Measurements from ENCODE around the gene NQO1. TPM values are rescaled to one million over a fixed set of nuclear protein-coding genes. Genes with fewer than 3 reads are reported as not detected.

Gene NQO1
- total RNA-seq, 4 donors from 2014 or later, result 39.1 to 59.8 (median 49.4) TPM

GRCh38 chr16:69672315-69672997 is 53.9 kb downstream of the NQO1 start:
- in situ Hi-C loops (cut with MboI; ENCODE audit: low sequenced_read_pairs in 4 of 4), result loop anchor here in 1 of 4 donors (25.0 kb wide), 1 partner anchor 590 kb away; the partner anchor contains the start of gene EXOSC6
- intact Hi-C loops (cut with DNase I; ENCODE audit: low total_unique reads), result no loop called here
- no peaks in the 10 kb centered on the region for H3K27me3 ChIP-seq
- H3K27ac ChIP-seq, result no peak overlapping the region
- no peaks in the 10 kb centered on the region for H3K4me1 ChIP-seq
- peaks cover 0 to 58% of the 10 kb centered on the region in 2 donors for H3K36me3 ChIP-seq
- no peaks in the 10 kb centered on the region for H3K9me3 ChIP-seq
- TF ChIP-seq CTCF (IDR thresholded peaks at IDR 0.05 in 4 of 5, conservative IDR thresholded peaks at IDR 0.05 in 1 of 5) (no peak), POLR2A (IDR thresholded peaks at IDR 0.05) (no peak)
- no peak overlapping the region for H3K4me3 ChIP-seq
- DNase-seq (no peak), ATAC-seq (no peak)

- ATAC-seq (no peak), DNase-seq (no peak)
- no peaks in the 10 kb centered on the region for H3K9me3 ChIP-seq
- H3K36me3 ChIP-seq, result peaks cover 0 to 42% of the 10 kb centered on the region in 2 donors
- no peaks in the 10 kb centered on the region for H3K27me3 ChIP-seq
- intact Hi-C loops (cut with DNase I; ENCODE audit: low total_unique reads), result no loop called here
- no peak overlapping the region for H3K27ac ChIP-seq
- no peak for TF ChIP-seq POLR2A (IDR thresholded peaks at IDR 0.05)
- TF ChIP-seq CTCF (IDR thresholded peaks at IDR 0.05 in 4 of 5, conservative IDR thresholded peaks at IDR 0.05 in 1 of 5), result no peak
- no peaks in the 10 kb centered on the region for H3K4me1 ChIP-seq
- no peak overlapping the region for H3K4me3 ChIP-seq
- in situ Hi-C loops (cut with MboI; ENCODE audit: low sequenced_read_pairs in 4 of 4), result loop anchor here in 1 of 4 donors (25.0 kb wide), 1 partner anchor 593 kb away; the partner anchor contains the start of gene EXOSC6
Observed at GRCh38 chr16:69669577-69669976, 56.8 kb downstream of the NQO1 start.

GRCh38 chr16:69663846-69664245 is 62.5 kb downstream of the NQO1 start:
- H3K4me3 ChIP-seq, result no peak overlapping the region
- no peak for DNase-seq
- H3K9me3 ChIP-seq, result no peaks in the 10 kb centered on the region
- ATAC-seq, result no peak
- no peak overlapping the region for H3K27ac ChIP-seq
- no peaks in the 10 kb centered on the region for H3K27me3 ChIP-seq
- no peaks in the 10 kb centered on the region for H3K4me1 ChIP-seq
- in situ Hi-C loops (cut with MboI; ENCODE audit: low sequenced_read_pairs in 4 of 4), result loop anchor here in 1 of 4 donors (25.0 kb wide), 1 partner anchor 598 kb away; the partner anchor contains the start of gene EXOSC6
- H3K36me3 ChIP-seq, result peaks cover 4 to 52% of the 10 kb centered on the region in 2 donors
- TF ChIP-seq POLR2A (IDR thresholded peaks at IDR 0.05) (no peak), CTCF (IDR thresholded peaks at IDR 0.05 in 4 of 5, conservative IDR thresholded peaks at IDR 0.05 in 1 of 5) (no peak)
- intact Hi-C loops (cut with DNase I; ENCODE audit: low total_unique reads), result no loop called here

GRCh38 chr16:69662901-69663300 is 63.5 kb downstream of the NQO1 start:
- peaks cover 4 to 53% of the 10 kb centered on the region in 2 donors for H3K36me3 ChIP-seq
- no peak for ATAC-seq
- no peak for DNase-seq
- H3K9me3 ChIP-seq, result no peaks in the 10 kb centered on the region
- intact Hi-C loops (cut with DNase I; ENCODE audit: low total_unique reads) (no loop called here), in situ Hi-C loops (cut with MboI; ENCODE audit: low sequenced_read_pairs in 4 of 4) (loop anchor here in 1 of 4 donors (25.0 kb wide), 1 partner anchor 599 kb away; the partner anchor contains the start of gene EXOSC6)
- no peaks in the 10 kb centered on the region for H3K27me3 ChIP-seq
- H3K4me3 ChIP-seq, result no peak overlapping the region
- H3K27ac ChIP-seq, result no peak overlapping the region
- TF ChIP-seq CTCF (IDR thresholded peaks at IDR 0.05 in 4 of 5, conservative IDR thresholded peaks at IDR 0.05 in 1 of 5) (no peak), POLR2A (IDR thresholded peaks at IDR 0.05) (no peak)
- H3K4me1 ChIP-seq, result no peaks in the 10 kb centered on the region

Measured in gastrocnemius medialis (tissue), 4 donors.